ENCODE data around the gene ZRANB1.

The ZRANB1 gene

DNA sequence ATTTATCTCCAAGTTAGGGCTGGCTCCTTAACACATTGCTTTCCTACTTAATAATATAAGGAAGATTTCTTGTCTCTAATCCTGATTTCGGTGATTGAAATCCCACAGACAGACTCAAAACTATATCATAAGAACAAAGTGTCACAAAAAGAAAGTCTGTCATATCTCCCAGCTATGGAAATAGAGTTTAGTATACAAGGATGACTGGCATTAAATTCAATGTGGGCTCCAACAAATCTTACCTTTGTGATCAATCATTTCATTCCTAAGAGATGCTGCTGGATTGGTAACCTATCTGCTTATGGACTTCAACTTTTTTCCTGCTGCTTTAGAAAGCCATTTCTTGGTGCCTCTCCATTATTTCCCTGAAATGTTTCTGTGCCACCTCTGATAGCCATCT, 39.5 kb upstream of the ZRANB1 start:
- in situ Hi-C loops (cut with MboI; ENCODE audit: low pct_unique_long_range_greater_than_20kb, low sequenced_read_pairs, unreplicated experiment) = no loop called here
- no peak for DNase-seq (ENCODE audit: low spot score)
- TF ChIP-seq, protein P1, sequence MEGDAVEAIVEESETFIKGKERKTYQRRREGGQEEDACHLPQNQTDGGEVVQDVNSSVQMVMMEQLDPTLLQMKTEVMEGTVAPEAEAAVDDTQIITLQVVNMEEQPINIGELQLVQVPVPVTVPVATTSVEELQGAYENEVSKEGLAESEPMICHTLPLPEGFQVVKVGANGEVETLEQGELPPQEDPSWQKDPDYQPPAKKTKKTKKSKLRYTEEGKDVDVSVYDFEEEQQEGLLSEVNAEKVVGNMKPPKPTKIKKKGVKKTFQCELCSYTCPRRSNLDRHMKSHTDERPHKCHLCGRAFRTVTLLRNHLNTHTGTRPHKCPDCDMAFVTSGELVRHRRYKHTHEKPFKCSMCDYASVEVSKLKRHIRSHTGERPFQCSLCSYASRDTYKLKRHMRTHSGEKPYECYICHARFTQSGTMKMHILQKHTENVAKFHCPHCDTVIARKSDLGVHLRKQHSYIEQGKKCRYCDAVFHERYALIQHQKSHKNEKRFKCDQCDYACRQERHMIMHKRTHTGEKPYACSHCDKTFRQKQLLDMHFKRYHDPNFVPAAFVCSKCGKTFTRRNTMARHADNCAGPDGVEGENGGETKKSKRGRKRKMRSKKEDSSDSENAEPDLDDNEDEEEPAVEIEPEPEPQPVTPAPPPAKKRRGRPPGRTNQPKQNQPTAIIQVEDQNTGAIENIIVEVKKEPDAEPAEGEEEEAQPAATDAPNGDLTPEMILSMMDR (IDR thresholded peaks at IDR 0.05; ENCODE audit: extremely low read depth, insufficient read depth, missing control alignments) = no peak

DNA sequence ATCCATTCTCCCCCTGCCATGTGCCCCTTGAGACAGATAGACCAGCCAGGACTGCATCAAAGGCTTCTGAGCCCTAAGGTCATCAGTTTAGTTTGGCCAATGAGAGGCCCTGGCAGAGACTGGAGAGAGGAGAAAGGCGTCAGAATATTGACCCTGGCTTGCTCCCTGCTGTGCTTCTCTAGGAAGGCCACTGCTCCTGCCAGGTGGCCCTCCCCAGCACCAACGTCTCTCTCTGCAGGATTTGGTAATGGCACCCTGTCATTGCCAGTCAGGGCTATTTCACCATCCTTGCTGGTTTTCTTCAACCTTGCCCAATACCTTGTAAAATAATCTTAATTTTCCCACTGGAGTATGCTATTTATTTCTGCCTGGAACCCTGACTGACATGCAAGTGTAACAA, 38.8 kb upstream of the ZRANB1 start:
- DNase-seq (ENCODE audit: low spot score) = no peak
- TF ChIP-seq, protein P1 (IDR thresholded peaks at IDR 0.05; ENCODE audit: extremely low read depth, insufficient read depth, missing control alignments) = no peak
- in situ Hi-C loops (cut with MboI; ENCODE audit: low pct_unique_long_range_greater_than_20kb, low sequenced_read_pairs, unreplicated experiment) = no loop called here

DNA sequence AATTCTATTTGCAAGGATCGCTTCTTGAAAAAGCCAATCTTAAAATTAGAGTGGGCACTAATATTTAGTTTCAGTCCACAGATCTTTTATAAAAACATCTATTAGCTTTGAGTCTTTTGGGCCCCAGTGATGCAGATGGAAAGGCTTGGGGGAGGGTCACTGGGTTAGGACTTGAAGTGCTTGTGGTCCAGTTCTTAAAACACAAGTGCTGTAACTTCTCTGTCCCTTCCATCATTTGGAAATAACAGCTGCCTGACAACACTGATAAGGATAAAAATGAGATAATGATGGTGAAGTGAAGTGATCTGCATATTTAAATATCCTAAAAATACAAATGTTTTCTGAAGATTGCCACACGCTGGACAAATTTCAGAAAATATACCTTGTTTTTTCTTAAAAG, 37.1 kb upstream of the ZRANB1 start:
- no peak for DNase-seq (ENCODE audit: low spot score)
- in situ Hi-C loops (cut with MboI; ENCODE audit: low pct_unique_long_range_greater_than_20kb, low sequenced_read_pairs, unreplicated experiment) = no loop called here
- TF ChIP-seq, protein P1 (IDR thresholded peaks at IDR 0.05; ENCODE audit: extremely low read depth, insufficient read depth, missing control alignments) = no peak

DNA sequence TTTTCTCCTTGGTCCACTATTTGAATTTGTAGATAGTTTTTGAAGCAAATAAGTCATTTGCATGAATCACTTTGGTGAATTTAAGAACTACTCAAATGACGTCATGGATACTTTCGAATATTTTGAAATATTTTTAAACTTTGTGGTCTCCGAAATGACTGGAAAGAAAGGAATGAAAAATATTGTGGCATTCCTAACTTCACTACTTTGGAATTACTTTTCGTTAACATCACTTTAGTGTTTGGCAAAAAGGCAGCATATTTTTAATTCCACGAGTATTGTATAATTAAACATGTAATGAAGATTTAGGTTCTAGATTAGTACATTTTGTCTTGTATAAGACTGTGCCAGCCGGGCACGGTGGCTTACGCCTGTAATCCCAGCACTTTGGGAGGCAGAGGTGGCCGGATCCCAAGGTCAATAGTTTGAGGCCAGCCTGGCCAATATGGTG, 35.3 kb upstream of the ZRANB1 start:
- DNase-seq (ENCODE audit: low spot score) = no peak
- in situ Hi-C loops (cut with MboI; ENCODE audit: low pct_unique_long_range_greater_than_20kb, low sequenced_read_pairs, unreplicated experiment) = no loop called here
- TF ChIP-seq, protein P1 (IDR thresholded peaks at IDR 0.05; ENCODE audit: extremely low read depth, insufficient read depth, missing control alignments) = no peak

DNA sequence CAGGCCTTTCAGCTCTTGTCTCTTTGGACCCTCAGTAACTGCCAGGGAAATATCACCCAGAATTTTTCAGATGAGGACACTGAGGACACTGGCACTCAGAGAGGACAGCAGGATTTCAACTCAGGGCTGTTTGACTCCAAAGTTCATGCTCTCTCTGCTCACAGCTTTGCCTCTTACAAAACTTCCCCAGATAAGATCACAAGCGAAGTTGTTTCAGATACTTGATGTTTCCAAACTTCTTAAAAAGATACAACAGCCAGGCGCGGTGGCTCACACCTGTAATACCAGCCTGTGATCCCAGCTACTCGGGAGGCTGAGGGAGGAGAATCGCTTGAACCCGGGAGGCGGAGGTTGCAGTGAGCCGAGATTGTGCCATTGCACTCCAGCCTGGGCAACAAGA, 32.4 kb upstream of the ZRANB1 start:
- no peak for DNase-seq (ENCODE audit: low spot score)
- in situ Hi-C loops (cut with MboI; ENCODE audit: low pct_unique_long_range_greater_than_20kb, low sequenced_read_pairs, unreplicated experiment) = no loop called here
- TF ChIP-seq, protein P1 (IDR thresholded peaks at IDR 0.05; ENCODE audit: extremely low read depth, insufficient read depth, missing control alignments) = no peak

DNA sequence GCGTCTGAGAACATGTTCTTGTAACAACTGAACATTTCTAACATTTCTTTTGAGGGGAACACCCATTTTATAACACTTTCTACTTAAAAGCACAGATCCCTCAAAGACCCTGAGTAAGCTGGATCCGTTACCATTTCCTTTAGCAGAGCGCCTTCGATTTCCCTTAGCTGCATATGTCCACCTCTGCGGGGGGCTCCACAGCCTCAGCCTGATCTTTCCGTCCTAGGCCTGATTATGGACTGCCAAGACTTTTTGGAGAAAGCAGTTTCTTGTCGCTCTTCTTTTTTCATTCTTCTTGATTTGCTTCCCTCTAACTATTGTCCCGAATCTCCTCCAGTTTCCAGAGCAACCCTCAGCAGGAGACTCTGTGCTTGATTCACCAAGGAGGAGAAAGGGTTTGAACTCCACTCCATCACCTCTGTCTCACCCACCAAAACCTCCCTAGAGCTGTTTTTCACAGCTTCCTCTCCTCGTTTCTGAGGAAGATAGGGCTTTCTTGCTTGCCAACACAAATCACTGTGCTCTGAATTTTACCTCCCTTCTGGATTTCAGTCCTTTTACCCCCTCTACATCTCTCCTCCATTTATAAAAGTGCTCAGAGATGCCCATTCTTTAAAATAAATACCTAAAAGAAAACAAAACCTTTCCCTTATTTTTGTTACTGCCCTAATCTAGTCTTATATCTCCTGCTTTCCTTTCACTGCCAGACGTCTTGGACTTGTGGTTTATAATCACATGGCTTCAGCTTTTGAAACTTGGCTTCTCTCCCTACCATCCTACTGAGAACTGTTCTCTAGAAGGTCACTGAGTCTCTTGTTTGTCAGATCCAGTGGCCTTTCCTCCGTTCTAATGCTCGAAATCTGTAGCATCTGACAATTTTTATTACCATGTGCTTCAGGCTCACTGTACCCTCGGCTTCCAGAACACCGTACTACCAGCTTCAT, 30.5 kb upstream of the ZRANB1 start:
- TF ChIP-seq, protein P1 (IDR thresholded peaks at IDR 0.05; ENCODE audit: extremely low read depth, insufficient read depth, missing control alignments) = peak; percentile 10
- no peak for DNase-seq (ENCODE audit: low spot score)
- in situ Hi-C loops (cut with MboI; ENCODE audit: low pct_unique_long_range_greater_than_20kb, low sequenced_read_pairs, unreplicated experiment) = no loop called here

Measured in GM13977 (cell line).